DMS79 treated with DMSO at 0.1 percent for 48 hours (cell line): Measurements from ENCODE around the gene CKAP2L.

ENCODE experiments used
- DNase-seq: peaks from one replicate; lab custom pipeline; 2025; lab: John Stamatoyannopoulos, UW

The CKAP2L gene, protein sequence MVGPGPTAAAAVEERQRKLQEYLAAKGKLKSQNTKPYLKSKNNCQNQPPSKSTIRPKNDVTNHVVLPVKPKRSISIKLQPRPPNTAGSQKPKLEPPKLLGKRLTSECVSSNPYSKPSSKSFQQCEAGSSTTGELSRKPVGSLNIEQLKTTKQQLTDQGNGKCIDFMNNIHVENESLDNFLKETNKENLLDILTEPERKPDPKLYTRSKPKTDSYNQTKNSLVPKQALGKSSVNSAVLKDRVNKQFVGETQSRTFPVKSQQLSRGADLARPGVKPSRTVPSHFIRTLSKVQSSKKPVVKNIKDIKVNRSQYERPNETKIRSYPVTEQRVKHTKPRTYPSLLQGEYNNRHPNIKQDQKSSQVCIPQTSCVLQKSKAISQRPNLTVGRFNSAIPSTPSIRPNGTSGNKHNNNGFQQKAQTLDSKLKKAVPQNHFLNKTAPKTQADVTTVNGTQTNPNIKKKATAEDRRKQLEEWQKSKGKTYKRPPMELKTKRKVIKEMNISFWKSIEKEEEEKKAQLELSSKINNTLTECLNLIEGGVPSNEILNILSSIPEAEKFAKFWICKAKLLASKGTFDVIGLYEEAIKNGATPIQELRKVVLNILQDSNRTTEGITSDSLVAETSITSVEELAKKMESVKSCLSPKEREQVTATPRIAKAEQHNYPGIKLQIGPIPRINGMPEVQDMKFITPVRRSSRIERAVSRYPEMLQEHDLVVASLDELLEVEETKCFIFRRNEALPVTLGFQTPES

DNA sequence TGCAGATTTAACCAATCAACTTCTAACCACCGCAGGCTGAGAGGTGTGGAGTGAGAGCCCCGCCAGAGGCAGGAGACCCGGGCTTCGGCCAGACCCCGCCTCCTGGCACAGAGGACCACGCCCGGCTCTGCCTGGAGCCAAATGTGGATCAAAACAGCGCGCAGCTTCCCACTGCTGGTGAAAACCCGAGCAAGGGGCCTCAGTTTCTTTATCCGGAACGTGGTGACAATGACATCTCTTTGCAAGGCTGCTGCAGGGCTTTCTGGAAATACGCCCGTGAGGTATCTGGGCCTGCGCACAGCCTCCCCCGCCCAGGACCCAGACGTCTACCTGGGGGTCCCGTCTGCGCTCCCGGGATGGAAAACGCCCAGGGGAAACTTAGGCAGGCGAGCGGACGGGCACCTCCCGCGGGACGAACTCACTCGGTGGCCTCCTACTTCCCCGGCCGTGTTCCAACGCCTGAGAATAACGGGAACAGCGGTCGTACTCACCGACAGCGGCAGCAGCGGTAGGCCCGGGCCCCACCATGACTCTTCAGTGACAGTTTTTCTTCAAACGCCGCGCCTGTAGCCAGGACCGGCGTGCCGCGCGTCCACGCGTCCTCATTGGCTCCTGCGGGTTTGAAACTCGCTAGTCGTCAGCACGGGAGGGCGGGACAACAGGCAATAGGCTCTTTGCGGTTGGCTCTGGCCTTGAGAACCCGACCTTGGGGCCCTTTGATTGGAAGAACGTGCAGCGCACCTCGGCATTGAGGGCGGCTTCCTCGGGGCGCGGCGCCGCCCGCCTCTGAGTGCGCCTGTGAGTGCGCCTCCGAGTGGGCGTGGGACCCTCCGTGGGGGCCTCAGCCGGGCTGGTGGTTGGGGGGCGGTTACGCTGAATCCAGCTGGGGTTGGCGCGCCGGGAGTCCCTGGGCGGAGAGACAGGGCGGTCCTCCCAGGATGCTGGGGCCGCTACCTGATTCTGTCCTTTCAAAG, at the start of gene CKAP2L:
Gene CKAP2L (minus strand): TSS at position 539 of the 974 bp plus-strand sequence. CDS start 11 bp downstream, at position 528.
- peak; percentile 95 for DNase-seq

DNA sequence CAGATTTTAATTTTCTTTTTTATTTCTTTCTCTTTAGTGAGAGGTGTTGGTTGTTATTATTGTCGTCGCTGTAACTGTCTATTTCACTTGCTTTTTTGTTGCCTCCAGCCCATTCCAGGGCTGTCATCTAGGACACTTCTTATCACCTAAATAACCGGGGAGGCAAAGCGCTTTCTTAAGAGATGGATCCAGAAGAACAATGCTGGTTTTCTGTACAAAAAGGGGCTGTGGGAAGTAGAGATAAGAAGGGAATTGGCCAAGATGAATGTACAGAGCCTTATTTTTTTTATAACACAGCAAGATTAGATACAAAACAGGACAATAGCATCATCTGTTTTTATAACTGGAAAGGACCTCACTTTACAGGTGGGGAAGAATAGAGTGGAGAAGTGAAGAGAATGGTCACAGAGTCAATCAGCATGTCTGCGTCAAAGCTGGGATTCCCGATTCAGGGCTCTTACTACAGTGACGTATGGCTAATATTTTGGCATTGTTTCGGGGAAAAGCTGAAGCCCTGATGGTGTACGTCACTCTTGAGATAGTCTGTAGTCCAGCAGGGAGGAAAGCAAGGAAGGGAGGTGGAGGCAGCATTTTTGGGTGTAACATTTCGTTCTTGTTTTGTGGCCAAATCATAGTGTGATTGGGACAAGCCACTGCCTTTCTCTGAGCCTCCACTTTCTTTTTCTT, 49.0 kb upstream of the CKAP2L start:
- no peak for DNase-seq

DNA sequence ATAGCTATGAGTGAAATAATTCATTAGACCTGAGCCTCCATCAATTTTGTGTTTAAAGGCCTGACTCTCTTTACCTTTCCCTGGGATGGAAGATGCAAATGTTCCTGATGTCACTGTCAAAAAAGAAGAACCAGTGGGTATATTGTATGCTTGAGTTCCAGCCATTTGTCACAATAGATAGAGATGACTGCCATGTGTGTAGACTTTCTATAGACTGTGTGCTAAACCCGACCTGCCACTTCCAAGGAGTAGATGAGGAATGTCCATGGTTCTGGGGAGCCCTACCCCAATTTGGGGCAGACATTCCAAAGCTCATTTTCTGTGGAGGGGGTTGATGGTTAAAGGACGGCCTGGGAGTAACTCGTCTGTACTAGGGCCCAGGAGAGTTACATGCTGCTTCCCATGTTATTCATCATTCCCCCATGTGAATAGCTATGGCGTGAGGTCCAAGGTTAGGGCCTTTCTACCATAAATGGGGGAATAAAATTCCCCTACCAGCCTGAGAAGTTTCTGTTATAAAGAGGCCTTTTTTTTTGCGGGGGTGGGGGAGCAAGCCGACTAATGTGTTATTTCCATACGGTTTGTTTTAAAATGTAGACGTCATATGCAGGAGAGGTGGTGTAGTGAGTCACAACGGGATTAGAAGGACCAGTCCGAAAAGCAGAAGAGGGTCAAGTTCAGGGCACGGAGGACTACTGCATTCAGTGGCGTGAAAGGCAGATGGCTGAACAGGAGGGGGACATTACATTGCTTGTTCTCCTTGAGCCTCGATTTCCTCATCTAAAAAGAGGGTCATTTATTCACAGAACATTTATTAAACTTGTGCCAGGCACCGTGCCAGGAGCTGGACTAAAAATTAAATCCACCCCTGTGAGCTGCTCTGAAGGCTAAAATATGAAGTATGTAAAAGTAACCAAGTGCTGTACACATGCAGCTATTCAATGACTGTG, 48.2 kb upstream of the CKAP2L start:
- DNase-seq = no peak

DNA sequence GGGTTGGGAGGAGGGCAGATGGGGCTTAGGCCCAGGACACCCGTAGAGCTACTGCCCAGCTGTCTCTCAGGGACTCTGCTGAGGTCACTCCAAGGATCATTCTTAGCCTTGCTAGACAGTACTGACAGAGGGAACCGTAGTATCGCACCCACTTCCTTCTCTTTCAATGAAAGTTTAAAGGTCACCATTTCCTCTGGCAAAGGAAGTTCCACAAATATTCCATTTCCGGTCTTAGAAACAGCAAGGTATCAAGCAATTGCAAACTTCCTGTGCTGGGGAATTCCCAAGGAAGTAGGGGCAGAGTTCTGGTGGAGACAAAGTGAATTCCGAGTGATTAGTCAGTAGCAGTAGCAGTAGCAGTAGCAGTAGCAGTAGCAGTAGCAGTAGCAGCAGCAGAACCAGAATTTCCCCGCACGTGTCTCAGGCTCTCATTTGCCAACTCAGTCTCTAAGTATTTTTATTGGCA, 47.5 kb upstream of the CKAP2L start:
- DNase-seq = no peak

DNA sequence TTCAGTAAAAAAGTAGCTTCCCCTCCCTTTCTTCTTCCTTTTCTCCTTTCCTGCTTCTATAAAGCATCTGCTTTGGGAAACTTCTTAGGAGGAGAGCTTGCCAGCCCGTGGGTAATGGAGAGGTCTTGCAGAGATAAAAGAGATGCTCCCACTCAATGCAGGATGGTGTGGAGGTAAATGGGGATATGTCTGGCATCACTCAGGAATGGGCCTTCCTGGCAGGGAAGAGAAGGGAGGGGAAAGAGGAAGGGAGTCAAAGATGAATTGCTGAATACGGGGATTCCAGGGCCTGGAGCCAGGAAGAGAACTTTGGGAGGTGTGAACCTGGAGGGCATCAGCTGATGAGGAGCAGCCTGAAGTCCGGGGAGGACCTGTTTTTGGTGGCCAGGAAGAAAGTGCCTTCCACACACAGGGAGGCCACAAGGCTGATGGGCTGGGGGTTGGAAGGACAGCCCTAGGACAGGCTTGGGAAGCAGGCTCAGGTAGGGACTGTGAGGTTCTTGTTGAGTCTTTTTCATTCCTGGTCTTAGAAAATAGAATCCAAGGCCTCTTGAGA, 46.9 kb upstream of the CKAP2L start:
- DNase-seq = no peak

DNA sequence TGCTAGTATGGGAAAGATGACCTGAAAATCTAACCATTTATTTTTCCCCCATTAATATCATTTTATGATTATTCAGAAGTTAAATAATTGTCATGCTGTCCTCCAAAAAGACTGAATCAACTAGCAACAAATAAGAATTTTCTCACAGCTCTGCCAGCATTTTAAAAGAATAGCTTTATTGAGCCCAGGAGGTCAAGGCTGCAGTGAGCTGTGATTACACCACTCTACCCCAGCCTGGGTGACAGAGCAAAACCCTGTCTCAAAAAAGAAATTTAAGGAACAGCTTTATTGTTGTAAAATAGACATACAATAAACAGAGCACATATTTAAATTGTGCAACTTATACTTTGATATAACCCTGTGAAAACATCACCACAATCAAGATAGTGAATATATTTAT, 44.7 kb upstream of the CKAP2L start:
- no peak for DNase-seq

DNA sequence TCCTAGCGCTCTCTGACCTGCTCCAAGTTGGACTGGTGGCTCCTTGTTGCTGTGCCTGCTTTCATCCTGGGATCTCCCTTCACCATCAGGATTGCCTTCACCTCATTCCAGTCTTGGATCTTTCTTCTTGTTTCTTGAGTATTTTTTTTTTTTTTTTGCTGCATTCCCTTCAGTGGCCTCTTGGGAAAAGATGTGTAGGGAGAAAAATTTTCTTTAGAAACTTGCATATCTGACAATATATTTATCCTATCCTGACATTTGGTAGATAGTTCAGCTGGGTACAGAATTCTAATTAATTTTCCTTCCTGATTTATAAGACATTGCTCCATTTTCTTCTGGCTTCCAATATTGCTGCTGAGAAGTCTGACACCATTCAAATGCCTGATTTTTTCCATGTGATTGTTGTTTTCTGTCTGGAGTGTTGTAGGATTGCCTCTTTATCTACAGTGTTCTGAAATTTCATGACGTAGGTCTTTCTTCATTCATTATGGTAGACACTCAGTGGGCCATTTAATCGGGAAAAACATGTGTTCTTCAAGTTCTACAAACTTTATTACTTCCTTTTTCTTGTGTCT, 42.9 kb upstream of the CKAP2L start:
- DNase-seq = no peak

DNA sequence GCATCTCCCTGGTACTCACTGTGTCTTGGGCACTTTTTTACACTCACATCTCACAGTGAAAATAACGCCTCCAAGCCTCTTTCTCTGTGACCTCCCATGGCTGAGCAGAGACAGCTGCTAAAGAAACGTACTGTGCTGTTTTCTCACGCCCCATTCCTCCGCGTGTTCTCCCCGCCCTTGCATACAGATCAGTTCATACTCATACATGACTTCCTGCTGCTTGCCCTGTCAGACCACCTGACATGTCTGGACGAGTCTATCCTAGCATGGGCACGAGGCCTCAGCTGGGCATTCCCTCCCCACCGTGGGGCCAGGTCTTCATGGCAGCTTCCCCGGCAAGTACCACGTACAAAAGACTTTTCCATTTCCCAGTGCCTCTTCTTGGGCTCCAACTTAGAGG, 41.1 kb upstream of the CKAP2L start:
- DNase-seq = no peak

DNA sequence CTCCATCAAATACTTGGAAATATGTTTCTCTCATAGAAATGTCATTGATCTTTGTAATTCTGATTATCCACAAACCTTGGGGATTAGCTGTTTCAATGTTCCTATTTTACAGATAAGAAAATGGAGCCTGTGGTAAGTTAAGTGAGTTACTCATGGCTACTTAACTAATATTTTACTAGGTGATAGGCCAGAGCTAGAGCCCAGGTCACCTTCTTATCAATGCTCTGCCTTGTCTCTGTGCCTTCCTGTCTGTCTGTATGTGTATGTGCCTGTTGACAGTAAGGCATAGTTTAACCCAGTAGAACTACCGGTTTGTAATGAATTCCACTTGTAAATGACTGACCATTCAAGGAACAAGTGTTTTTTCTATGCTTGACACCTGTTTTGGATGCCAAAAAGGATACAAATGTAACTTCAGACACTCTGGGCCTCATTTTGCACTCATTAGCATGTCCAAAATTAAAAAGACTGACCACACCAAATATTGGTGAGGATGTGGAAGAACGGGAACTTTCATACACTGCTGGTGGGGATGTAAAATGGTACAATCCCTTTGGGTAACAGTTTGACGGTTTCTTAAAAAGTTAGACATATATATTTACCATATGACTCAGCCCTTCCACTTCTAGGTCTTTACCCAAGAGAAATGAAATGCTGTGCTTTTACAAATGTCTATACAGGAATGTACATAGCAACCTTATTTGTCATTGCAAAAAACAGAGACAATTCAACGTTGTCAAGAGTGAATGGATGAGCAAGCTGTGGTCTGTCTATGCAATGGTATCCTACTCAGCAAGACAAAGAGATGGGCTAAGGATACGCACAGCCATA, 39.5 kb upstream of the CKAP2L start:
- DNase-seq = no peak

DNA sequence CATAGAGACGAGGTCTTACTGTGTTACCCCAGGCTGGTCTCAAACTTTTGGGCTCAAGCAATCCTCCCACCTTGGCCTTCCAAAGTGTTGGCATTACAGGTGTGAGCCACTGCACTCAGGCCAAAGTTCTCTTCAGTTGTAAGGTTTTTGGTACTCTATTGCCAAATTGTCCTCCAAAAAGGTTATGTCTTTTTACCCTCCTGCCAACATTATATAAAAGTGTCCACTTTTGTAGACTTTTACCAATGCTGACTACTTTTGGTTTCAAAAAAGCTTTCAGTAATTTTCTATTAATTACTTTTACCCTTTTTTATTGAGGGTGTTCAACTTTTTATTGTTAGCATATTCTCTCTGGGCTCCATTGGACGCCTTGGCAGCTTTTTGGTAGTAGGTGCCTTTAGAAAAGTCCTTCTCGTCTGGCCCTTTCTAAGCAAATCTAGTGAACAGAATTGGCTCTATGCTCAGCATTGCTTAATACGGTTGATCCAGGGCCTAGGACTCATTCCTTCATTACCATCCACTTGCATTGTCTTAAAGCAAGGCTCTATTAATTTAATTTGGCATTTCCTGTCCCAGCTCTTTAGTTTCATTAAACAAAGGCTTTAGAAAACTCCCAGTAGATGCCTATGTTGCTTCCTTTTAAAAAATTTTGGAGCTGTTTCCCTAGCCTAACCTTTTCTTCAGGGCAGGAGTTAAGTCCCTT, 36.6 kb upstream of the CKAP2L start:
- no peak for DNase-seq

DNA sequence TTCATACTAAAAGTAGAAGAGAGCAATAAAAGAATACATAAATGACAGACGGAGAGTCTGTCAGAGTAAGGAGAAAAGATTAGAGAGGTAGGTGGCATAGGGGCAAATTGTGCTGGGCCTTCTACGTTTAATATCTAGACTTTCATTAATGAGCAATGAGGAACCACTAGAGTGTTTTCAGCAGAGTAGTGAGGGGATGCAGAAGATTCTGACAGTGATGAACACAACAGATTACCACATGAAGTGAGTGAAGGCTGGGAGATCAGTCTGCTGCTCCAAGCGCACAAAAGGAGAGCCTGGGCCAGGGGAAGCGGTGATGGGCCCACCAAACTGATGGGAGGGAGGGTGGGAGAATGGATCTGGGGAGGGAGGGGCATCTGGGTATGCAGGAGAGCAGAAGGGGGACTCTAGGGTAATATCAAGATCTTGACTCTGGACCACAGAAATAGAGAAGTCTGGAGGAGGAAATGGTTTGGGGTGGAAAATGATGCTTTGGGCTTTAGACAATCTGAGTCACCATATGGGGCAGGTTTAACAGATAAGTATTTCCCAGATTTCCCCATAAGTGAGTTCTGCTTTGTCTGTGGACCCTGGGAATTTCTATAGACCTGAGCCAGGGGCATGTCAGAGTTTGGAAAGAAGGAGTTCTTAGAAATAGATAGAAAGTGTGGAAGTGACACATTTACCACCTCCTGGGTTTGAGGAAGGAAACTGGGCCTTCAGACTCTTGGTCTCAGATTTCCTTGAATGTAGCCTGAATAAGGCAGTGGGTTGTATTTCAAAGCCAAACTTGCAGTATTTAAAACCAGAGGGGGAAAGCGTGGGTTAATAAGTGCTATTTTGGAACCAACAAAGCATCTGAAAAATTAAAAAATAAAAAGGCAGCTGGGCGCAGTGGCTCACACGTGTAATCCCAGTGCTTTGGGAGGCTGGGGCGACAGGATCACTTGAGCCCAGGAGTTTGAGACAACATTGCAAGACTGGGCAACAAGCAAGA, 34.9 kb upstream of the CKAP2L start:
- no peak for DNase-seq

DNA sequence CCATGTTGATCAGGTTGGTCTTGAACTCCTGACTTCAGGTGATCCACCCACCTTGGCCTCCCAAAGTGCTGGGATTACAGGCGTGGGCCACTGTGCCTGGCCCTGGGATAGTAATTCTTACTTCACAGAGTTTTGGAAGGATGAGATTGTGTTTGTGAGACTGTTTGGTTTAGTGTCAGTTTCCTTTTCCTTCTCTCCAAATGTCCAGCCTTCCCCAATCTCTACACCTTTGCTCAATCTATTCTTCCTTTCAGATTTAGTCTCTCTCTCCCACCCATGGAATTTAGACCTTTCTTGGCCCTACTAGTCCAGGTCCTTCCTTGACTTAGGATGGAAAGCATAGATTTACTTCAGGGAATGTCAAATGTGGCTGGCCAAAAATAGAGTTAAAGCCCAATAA, 32.1 kb upstream of the CKAP2L start:
- DNase-seq = no peak

DNA sequence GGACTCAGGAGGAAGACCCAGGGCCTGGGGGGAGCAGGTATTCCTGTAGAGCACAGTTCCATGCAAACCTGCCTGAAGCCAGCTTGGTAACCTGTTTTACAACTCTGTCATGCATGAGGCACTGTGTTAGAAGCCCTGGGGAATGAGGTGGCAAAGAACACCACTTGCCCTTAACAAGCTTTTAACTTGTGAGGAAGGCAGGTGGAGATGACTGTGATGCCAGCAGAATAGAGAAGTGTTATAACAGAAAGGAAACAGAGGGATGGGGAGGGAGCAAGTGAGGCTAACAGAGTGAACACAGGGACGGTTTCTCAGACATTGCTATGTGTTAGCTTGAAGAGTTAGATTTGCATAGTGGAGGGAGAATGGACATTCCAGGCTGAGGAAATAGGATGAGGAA, 31.4 kb upstream of the CKAP2L start:
- DNase-seq = peak; percentile 75

DNA sequence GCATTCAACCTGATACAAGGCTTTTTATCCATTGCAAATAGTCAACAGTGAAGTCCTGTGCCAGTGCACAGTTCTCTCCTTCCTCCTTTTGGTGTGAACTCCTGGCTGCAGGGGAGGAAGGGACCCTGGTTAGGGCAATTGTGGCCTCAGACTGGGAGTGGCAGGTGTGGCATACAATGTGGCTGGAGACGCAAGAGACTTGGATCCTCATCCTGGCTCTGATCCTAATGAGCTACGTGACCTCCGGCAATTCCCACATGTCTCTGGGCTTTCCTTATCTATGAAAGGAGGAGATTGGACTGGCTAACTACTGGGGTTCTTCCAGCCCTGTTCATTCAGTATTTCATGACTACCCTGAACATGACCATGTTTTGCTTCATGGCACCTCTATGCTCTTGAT, 30.4 kb upstream of the CKAP2L start:
- no peak for DNase-seq

DNA sequence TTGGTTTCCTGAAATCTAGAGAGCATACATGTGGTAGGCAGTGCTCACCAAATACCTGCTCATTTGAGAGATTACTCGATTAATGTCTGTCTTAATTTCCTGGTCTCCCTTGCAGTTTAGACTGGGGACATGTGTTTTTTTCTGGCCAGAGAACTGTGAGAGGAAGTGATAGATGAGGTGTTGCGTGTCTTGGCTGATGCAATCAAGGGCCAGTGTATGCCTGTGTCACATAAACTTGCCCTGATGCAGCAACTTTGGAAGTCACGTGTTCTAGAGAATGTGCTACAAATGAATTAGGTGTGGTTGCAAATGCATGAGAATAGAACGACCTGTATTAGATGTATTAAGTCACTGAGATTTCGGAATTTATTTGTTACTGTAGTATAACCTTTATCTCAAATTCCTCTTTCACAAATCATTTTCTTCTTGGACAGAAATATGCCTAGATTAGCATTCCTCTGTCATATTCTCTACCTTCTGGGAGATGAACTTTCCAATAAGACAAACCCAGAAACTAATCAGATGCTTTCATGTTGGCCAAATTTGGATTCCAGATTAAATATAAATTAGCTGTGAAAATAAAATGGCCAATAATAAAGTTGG, 29.8 kb upstream of the CKAP2L start:
- DNase-seq = no peak

DNA sequence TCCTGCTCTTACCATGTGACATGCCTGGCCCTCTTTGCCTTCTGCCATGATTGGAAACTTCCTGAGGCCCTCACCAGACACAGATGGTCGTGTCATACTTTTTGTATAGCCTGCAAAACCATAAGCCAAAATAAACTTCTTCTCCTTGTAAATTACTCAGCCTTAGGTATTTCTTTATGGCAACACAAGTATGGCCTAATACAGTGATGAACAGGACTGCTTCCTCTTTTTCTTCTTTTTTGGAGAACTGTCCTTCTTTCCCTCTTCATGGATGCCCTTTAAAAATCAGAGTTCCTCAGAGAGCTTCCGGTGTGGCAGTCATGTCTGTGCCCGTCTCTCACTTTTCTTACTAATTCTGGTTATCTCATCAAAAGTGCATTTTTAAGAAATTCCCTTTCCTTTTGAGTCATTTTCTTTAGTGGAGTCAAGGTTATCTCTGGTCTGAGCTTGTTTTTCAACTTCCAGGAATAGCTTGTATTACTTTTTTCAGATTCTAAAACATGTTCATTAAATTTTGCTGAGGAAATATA, 29.1 kb upstream of the CKAP2L start:
- DNase-seq = no peak
